HG03025 (cell line): Measurements from ENCODE around the gene BEND6.
"Not testable (repeated sequence)": the region's sequence is repeated elsewhere in the genome, so short reads cannot be mapped to it uniquely, and the experiment has no call there.

Experiments
- ATAC-seq: cut with Tn5 transposase; IDR thresholded peaks from one replicate; pipeline ENCODE4 v1.9.1; 2021; ENCODE audit warnings: mild to moderate bottlenecking, moderate library complexity; ENCODE audit not compliant: unreplicated experiment, low FRiP score

Gene BEND6

GRCh38 chr6:56965126-56965525 is 10.2 kb downstream of the BEND6 start:
- no peak for ATAC-seq

GRCh38 chr6:56970849-56971248 is 15.9 kb downstream of the BEND6 start:
- ATAC-seq: no peak

- ATAC-seq: no peak
These were observed 22.3 kb downstream of the BEND6 start for GRCh38 chr6:56977192-56977591.

GRCh38 chr6:56978530-56978929 is 23.6 kb downstream of the BEND6 start:
- no peak for ATAC-seq

- no peak for ATAC-seq
These were observed 29.5 kb downstream of the BEND6 start for GRCh38 chr6:56984361-56984760.

GRCh38 chr6:56984884-56985283 is 30.0 kb downstream of the BEND6 start:
- ATAC-seq: no peak

GRCh38 chr6:56986611-56987010 is 31.7 kb downstream of the BEND6 start:
- no peak for ATAC-seq

GRCh38 chr6:56988145-56988544 is 33.2 kb downstream of the BEND6 start:
- no peak for ATAC-seq

- ATAC-seq: no peak
These were observed 37.1 kb downstream of the BEND6 start for GRCh38 chr6:56992036-56992435.

- ATAC-seq: no peak
These were observed 37.8 kb downstream of the BEND6 start for GRCh38 chr6:56992703-56993102.

- no peak for ATAC-seq
These were observed 40.5 kb downstream of the BEND6 start for GRCh38 chr6:56995347-56995902.

- no peak for ATAC-seq
These were observed 41.5 kb downstream of the BEND6 start for GRCh38 chr6:56996401-56996800.

- ATAC-seq: no peak
These were observed 44.1 kb downstream of the BEND6 start for GRCh38 chr6:56999049-56999448.

- not testable (repeated sequence) for ATAC-seq
These were observed 44.8 kb downstream of the BEND6 start for GRCh38 chr6:56999748-57000147.

- no peak for ATAC-seq
These were observed 47.3 kb downstream of the BEND6 start for GRCh38 chr6:57002197-57002596.

- no peak for ATAC-seq
These were observed 49.4 kb downstream of the BEND6 start for GRCh38 chr6:57004292-57004691.

- no peak for ATAC-seq
These were observed 51.2 kb downstream of the BEND6 start for GRCh38 chr6:57006101-57006500.

GRCh38 chr6:57008069-57008468 is 53.2 kb downstream of the BEND6 start:
- ATAC-seq: not testable (repeated sequence)

GRCh38 chr6:57013521-57013926 is 58.6 kb downstream of the BEND6 start:
- no peak for ATAC-seq

GRCh38 chr6:57017069-57017468 is 62.2 kb downstream of the BEND6 start:
- ATAC-seq: no peak

- no peak for ATAC-seq
These were observed 62.9 kb downstream of the BEND6 start for GRCh38 chr6:57017841-57018240.

GRCh38 chr6:57019434-57019833 is 64.5 kb downstream of the BEND6 start:
- no peak for ATAC-seq

GRCh38 chr6:57021086-57021720 is 66.3 kb downstream of the BEND6 start:
- peak; percentile 55 for ATAC-seq
